Tibial artery (tissue), 4 donors: ENCODE data around the gene CSRNP3.

Source experiments
- DNase-seq, 2 donors: peaks; one replicate each; pipeline ENCODE4 v3.0.0-alpha.2; 2019
- H3K27ac ChIP-seq, 2 donors: fragments of 200-600 bp; sonication (generic) in 1 of 2; 1 replicate in 1 of 2; 2 replicates in 1 of 2; pipeline ENCODE4 v1.5.1; 2018 to 2019; ENCODE audit warnings: mild to moderate bottlenecking in 1 of 2
- H3K27me3 ChIP-seq, 2 donors: fragments of 200-600 bp; sonication (generic) in 1 of 2; one replicate each; pipeline versions ENCODE4 v1.5.1 to v1.6.0; 2016 to 2019
- H3K36me3 ChIP-seq, 3 donors: fragments of 200-600 bp; sonication (generic) in 2 of 3; one replicate each; pipeline ENCODE4 v1.5.1; 2016 to 2019; ENCODE audit warnings: mild to moderate bottlenecking in 2 of 3
- H3K4me1 ChIP-seq, 4 donors: fragments of 200-600 bp; sonication (generic) in 2 of 4; 1 replicate in 3 of 4; 2 replicates in 1 of 4; pipeline ENCODE4 v1.5.1; 2016 to 2019
- H3K4me3 ChIP-seq, 2 donors: fragments of 200-600 bp; sonication (generic) in 1 of 2; 1 replicate in 1 of 2; 2 replicates in 1 of 2; pipeline ENCODE4 v1.5.1; 2018 to 2019; ENCODE audit warnings: mild to moderate bottlenecking in 2 of 2
- H3K9me3 ChIP-seq, 3 donors: fragments of 200-600 bp; sonication (generic) in 1 of 3; one replicate each; pipeline ENCODE4 v1.5.1; 2016 to 2019
- CTCF ChIP-seq, 2 experiments: fragments of 200-600 bp in 1 of 2; fragments of 450-650 bp in 1 of 2; IDR thresholded peaks; one replicate each; pipeline ENCODE4 v1.5.1; 2017 to 2019; ENCODE audit warnings: antibody characterized with exemption in 2 of 2, mild to moderate bottlenecking in 1 of 2, moderate library complexity in 1 of 2
- intact Hi-C: fragments of 100-400 bp; cut with DNase I; formaldehyde crosslinking; loops from one replicate; pipeline ENCODE4 v1.15.0; 2023; ENCODE audit warnings: low total_unique reads

Gene CSRNP3

DNA sequence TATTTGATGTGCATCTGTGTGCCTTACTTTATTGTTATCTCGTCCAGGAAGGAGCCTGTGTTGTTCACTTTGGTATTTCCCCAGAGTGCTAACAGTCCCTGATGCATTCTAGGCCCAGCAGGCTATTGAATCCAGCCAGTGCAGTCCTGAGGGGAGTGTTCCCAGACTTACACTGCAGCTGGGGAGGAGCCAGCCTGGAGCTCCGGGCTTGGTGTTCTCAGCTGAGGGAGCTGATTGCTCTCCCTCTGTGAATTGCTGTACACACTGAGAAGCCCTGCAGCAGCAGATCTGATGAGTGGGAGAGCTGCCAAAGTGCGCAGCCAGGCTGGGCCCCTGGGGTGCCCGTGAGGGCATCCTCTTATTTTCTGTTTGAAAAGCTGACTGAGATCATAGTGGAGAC is 165.4 kb downstream of the CSRNP3 start:
- no peaks in the 10 kb centered on the region for H3K36me3 ChIP-seq
- TF ChIP-seq CTCF (IDR thresholded peaks at IDR 0.05) = no peak
- no peaks in the 10 kb centered on the region for H3K9me3 ChIP-seq
- no peak overlapping the region for H3K4me3 ChIP-seq
- no peak overlapping the region for H3K27ac ChIP-seq
- intact Hi-C loops = no loop called here
- no peaks in the 10 kb centered on the region for H3K27me3 ChIP-seq
- no peak for DNase-seq
- H3K4me1 ChIP-seq = peaks cover 0 to 6% (median 0%) of the 10 kb centered on the region in 4 donors

DNA sequence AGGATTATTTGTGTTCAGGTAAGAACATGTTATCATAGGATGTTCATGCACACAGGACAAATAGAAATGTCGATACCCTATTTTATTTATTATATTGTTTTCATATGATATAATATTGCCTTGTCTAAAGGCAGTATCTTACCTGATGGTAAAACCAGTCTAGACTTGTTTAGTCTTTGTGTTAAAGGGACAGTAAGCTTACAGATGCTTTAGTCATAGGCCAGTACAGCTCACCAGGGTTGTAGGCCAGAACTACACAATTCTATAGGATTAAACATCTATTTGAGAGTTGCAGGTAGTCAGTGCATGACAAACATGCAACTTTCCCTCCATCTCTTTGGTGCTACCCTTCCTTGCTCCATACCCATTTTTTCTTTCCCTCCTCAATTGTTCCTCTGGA is 166.0 kb downstream of the CSRNP3 start:
- no peaks in the 10 kb centered on the region for H3K9me3 ChIP-seq
- DNase-seq = no peak
- no peaks in the 10 kb centered on the region for H3K36me3 ChIP-seq
- H3K4me3 ChIP-seq = no peak overlapping the region
- no peak overlapping the region for H3K27ac ChIP-seq
- intact Hi-C loops = no loop called here
- H3K27me3 ChIP-seq = no peaks in the 10 kb centered on the region
- TF ChIP-seq CTCF (IDR thresholded peaks at IDR 0.05) = no peak
- peaks cover 0 to 6% (median 0%) of the 10 kb centered on the region in 4 donors for H3K4me1 ChIP-seq

- H3K27me3 ChIP-seq = no peaks in the 10 kb centered on the region
- no peak overlapping the region for H3K27ac ChIP-seq
- intact Hi-C loops = no loop called here
- TF ChIP-seq CTCF (IDR thresholded peaks at IDR 0.05) = no peak
- H3K4me1 ChIP-seq = peaks cover 0 to 6% (median 0%) of the 10 kb centered on the region in 4 donors
- no peaks in the 10 kb centered on the region for H3K9me3 ChIP-seq
- H3K4me3 ChIP-seq = no peak overlapping the region
- DNase-seq = no peak
- no peaks in the 10 kb centered on the region for H3K36me3 ChIP-seq
Measured at GRCh38 chr2:165636959-165637358, 167.5 kb downstream of the CSRNP3 start.

DNA sequence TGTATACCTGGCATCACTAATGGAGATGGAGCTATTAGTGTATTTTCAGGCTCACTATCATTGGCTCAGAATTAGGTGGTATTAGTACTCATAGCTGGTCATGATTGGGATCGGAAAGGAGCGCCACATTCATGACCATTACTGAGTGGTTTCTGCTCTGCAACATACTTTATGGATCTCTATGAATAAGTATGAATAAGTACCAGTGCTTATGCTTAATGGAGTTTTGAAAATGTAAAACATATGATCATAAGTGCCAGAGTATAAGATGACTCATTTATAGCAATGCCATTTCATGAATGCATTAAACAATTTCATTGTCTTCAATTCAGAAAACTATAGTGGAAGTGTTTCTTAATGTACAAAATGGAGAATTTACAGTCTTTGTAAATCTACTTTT is 167.9 kb downstream of the CSRNP3 start:
- H3K27ac ChIP-seq = no peak overlapping the region
- no peak for DNase-seq
- H3K4me1 ChIP-seq = peaks cover 0 to 6% (median 0%) of the 10 kb centered on the region in 4 donors
- TF ChIP-seq CTCF (IDR thresholded peaks at IDR 0.05) = no peak
- H3K27me3 ChIP-seq = no peaks in the 10 kb centered on the region
- no peaks in the 10 kb centered on the region for H3K36me3 ChIP-seq
- H3K4me3 ChIP-seq = no peak overlapping the region
- H3K9me3 ChIP-seq = no peaks in the 10 kb centered on the region
- intact Hi-C loops = no loop called here

DNA sequence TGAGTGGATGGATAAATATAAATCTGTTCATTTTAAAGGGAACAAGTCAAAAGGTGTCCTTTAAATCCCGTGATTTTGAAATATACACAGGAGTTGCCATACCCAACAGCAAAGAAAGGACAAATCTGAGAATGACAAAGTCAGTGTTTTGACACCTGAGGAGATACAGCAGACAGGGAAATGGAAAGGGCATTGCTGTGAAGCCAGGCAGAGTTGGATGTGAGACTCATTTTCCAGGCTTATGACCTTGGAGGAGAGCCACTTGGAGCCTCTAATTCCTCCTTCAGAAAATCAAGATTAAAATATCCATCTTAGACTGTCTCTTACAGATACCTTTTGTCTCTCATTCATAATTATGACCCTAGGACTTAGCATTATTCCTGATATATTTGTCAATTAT is 170.0 kb downstream of the CSRNP3 start:
- Histone ChIP-seq H3K4me1 (peaks cover 0 to 6% (median 0%) of the 10 kb centered on the region in 4 donors), H3K27ac (no peak overlapping the region), H3K4me3 (no peak overlapping the region), H3K27me3 (no peaks in the 10 kb centered on the region), H3K9me3 (no peaks in the 10 kb centered on the region), H3K36me3 (no peaks in the 10 kb centered on the region)
- intact Hi-C loops = no loop called here
- no peak for DNase-seq
- TF ChIP-seq CTCF (IDR thresholded peaks at IDR 0.05) = no peak

DNA sequence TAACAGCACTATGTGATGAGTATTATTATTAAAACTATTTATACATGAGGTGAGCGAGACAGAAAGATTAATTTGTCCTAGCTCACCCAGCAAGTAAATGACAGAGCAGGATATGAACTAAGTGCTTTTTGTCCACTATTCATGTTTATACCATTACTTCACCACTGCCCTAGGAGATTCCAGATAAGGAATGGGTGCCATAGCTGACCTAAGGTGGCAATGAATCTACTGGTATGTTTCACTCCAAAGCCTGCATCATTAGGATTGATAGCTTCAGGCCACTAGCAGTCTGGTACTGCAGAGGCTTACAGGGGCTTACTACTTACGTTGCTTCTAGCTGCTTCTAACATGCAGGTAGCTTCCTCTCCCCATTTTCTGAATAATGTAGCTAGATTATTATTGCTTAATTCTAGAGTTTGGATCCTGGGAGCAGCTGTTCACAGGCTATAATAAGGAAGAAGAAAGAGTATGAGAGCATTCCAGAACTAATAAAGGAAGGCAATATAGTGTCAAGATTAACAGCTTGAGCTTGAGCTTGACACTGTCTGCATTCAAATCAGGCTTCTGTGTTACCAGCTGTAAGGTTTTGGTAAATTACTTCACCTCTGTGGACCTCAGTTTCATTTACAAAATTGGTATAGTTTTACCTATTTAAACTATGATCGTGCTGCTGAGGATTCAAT is 170.9 kb downstream of the CSRNP3 start:
- intact Hi-C loops = no loop called here
- H3K9me3 ChIP-seq = no peaks in the 10 kb centered on the region
- no peaks in the 10 kb centered on the region for H3K36me3 ChIP-seq
- no peak overlapping the region for H3K27ac ChIP-seq
- no peak overlapping the region for H3K4me3 ChIP-seq
- H3K27me3 ChIP-seq = no peaks in the 10 kb centered on the region
- no peak for DNase-seq
- no peak for TF ChIP-seq CTCF (IDR thresholded peaks at IDR 0.05)
- H3K4me1 ChIP-seq = no peaks in the 10 kb centered on the region
